Transverse colon (tissue), 4 donors: ENCODE measurements around the gene LRRC61.

Source experiments
- POLR2A ChIP-seq: fragments of 450-650 bp; IDR thresholded peaks from one replicate; pipeline ENCODE4 v1.6.1; 2016; ENCODE audit warnings: antibody characterized with exemption, mild to moderate bottlenecking, moderate library complexity
- POLR2AphosphoS5 ChIP-seq, 3 donors: sonication (generic); formaldehyde crosslinking; IDR thresholded peaks; one replicate each; pipeline ENCODE4 v1.6.1; 2016; ENCODE audit warnings: antibody characterized with exemption in 3 of 3
- TF ChIP-seq, protein P1 (sequence below), 5 experiments: fragments of 200-600 bp in 3 of 5; fragments of 450-650 bp in 2 of 5; sonication (generic) in 3 of 5; IDR thresholded peaks; 1 replicate in 2 of 5; 2 replicates in 3 of 5; pipeline ENCODE4 v1.5.1; 2016 to 2017; ENCODE audit warnings: antibody characterized with exemption in 5 of 5, inconsistent platforms in 3 of 5, mild to moderate bottlenecking in 2 of 5, moderate library complexity in 1 of 5

DNA sequence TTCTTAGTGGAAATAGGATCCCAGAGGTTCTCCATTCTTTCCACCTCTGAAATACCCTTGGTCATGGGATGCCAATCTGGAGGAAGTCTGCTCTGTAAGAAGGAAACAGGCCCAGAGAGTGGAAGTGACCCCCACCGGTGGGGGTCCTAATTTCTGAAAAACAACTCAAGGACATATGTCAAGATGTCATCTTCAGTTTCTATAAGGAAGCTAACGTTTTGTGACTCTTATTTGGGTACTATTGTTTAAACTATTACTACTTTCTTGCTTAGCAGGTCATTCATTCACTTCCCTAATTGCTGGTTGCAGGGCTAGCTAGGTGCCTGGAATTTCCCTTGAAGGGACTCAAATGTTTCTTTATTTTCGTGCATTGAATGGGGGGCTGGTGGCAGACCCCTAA, 54.0 kb downstream of the LRRC61 start:
- TF ChIP-seq, protein P1, sequence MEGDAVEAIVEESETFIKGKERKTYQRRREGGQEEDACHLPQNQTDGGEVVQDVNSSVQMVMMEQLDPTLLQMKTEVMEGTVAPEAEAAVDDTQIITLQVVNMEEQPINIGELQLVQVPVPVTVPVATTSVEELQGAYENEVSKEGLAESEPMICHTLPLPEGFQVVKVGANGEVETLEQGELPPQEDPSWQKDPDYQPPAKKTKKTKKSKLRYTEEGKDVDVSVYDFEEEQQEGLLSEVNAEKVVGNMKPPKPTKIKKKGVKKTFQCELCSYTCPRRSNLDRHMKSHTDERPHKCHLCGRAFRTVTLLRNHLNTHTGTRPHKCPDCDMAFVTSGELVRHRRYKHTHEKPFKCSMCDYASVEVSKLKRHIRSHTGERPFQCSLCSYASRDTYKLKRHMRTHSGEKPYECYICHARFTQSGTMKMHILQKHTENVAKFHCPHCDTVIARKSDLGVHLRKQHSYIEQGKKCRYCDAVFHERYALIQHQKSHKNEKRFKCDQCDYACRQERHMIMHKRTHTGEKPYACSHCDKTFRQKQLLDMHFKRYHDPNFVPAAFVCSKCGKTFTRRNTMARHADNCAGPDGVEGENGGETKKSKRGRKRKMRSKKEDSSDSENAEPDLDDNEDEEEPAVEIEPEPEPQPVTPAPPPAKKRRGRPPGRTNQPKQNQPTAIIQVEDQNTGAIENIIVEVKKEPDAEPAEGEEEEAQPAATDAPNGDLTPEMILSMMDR (IDR thresholded peaks at IDR 0.05), result no peak
- TF ChIP-seq POLR2A, result no peak
- no peak for TF ChIP-seq POLR2AphosphoS5 (IDR thresholded peaks at IDR 0.05)
